HG03135 (cell line): Measurements from ENCODE around the gene DNAJC1.

Source experiments
- ATAC-seq: cut with Tn5 transposase; IDR thresholded peaks from one replicate; pipeline ENCODE4 v1.9.1; 2021; ENCODE audit warnings: mild to moderate bottlenecking, moderate library complexity; ENCODE audit not compliant: unreplicated experiment

The DNAJC1 gene

DNA sequence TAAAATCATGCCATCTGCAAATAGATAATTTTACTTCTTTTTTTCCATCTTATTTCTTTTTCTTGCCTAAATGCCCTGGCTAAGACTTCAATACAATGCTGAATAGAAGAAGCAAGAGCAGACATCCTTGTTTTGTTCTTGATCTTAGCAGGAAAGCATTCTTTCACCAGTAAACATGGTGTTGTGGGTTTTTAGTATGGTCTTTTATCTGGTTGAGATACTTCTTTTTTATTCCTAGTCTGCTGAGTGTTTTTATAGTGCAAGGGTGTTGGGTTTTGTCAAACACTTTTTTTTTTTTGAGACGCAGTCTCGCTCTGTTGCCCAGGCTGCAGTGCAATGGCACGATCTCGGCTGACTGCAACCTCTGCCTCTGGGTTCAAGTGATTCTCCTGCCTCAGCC lies 232.3 kb downstream of the DNAJC1 start:
- no peak for ATAC-seq

DNA sequence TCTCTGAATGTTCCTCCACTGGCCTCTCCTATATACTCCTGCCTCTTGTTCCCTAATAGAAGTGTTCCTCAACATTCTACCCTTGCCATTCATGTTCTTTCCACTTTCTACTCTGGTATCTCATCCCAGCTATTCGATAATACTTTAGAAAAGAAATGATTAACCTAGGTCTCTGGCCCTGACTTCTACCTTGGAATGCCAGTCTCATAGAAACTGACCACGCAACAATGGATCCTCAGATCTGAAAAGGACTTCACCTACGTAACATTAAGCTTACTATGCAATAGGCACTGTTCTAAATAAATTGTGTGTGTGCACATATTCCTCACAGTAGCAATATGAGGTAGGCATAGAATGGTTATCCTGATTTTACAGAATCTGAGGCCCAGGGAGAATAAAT lies 234.5 kb downstream of the DNAJC1 start:
- no peak for ATAC-seq

DNA sequence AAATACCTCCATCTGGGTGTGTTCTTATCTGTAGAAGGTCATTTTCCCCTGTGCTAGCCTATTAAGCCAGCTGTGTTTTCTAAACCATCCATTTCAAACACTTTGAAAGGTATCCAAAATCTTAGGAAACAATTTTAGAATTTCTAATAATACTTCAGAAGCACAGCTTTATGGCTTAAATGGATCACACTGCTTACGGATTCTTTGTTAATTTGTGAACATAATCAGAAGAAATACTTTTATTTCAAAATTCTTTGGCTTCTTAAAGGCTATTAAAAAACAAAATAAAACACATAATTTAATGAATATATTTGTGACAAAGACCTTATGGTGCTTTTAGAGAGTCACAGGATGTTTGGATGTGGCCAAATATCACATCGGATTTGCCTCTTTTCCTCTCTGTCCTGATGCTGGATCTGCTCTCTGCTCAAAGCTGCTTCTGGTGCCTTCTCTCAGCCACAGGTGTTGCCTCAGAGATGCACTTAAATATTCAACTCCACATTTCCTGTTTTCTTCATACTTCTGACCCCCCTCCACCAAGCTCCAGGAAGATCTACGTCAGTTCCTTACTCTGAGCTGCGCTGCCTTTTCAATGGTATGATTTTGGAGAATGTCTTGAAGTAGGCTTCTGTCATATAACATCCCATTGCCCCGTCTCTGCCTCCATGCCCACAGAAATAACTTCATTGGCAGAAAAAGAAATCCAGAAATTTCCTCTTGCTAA lies 238.9 kb downstream of the DNAJC1 start:
- no peak for ATAC-seq

DNA sequence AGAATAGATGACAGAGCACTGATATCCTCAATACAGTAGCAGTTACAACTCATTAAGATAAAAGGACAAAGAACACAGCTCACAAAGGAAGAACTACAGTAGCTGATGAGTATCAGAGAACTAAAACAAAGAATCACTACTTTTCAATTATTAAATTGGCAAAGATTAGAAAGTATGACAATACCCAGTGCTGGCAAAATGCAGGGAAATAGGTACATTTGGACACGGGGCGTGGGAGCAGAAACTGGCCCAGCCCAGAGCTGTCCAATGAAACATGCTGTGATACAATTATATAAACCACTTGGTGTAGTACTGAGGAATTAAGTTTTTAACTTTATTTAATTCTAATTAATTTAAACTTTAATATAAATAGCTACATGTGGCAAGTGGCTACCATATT lies 243.2 kb downstream of the DNAJC1 start:
- no peak for ATAC-seq

GRCh38 chr10:21759232-21759631 lies 244.3 kb downstream of the DNAJC1 start:
- ATAC-seq: no peak

GRCh38 chr10:21758696-21759095 lies 244.8 kb downstream of the DNAJC1 start:
- no peak for ATAC-seq

- ATAC-seq: no peak
These were observed 245.3 kb downstream of the DNAJC1 start for GRCh38 chr10:21758239-21758638.

DNA sequence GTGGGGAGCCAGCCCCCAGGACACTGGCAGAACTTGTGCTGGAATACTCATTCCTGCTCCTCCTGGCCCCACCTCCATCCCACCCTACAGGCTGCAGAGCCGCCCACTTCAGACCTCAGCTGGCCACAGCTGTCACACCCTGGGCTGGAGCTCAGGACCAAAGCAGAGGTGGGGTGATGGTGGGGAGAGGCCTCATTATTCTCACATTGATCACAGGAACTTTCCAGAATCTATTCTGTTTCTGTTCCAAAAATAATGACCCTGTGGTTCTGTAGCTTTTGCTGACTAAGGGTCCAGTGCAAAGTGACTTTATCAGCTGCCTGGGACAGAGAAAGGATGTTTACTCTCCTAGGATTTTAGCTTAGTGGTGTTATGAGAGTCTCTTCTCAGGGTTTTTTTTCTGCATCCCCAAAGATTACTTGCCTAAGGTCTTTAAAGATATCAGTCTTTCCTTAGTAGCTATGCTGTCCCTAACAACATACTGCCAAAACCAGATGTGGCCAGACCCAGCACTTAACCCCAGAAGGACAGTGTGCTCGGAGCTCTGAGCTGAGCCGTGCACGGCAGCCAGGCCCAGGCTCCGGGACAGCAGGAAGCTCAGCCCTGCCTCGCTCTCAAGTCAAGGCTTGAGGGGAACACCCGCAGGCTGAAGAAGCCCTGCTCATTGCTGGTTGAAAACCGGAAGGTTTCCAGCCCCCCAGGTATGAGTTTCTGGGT lies 246.2 kb downstream of the DNAJC1 start:
- ATAC-seq: no peak

GRCh38 chr10:21756707-21757106 lies 246.8 kb downstream of the DNAJC1 start:
- no peak for ATAC-seq

- ATAC-seq: no peak
These were observed 249.0 kb downstream of the DNAJC1 start for GRCh38 chr10:21754410-21755011.

GRCh38 chr10:21753497-21754270 lies 249.8 kb downstream of the DNAJC1 start:
- ATAC-seq: no peak

GRCh38 chr10:21751341-21752310 lies 251.9 kb downstream of the DNAJC1 start:
- ATAC-seq: no peak

DNA sequence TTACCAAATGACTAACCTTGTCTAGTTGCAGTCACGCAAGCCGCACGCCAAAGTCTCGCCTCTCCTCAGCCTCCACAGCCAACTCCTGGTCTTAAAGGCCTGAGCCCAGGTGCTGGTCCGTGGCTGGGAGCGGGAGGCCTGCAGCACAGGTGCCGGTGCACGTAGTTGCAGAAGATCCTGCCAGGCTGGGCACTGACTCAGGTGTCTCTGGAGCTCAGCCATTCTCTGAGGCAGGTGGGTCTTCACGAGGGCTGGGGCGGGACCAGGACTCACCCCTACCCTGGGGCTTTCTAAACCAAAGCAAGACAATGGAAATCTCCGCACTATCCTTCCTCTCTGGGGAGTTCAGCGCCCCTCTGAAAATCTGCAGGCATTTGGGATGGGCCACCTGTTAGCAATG lies 253.1 kb downstream of the DNAJC1 start:
- ATAC-seq: no peak

- ATAC-seq: no peak
These were observed 253.7 kb downstream of the DNAJC1 start for GRCh38 chr10:21749788-21750187.

DNA sequence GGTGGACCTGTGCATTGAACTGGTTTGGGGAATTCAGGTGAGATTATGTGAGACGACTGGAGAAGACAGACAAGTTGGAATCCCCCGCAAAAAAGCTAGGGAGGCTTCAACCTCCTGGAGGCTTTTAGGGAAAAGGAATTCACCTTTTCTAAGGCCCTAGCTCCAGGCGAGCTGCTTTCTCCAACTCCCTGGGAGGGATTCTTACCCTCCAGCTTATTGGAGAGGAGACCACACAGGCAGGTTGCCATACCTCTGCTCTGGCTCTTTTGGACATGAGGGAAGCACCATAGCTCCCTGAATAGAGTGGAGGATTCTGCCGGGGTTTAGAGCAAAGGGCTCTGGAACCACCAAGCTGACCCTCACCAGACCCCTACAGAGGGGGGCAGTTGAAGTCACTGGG lies 255.7 kb downstream of the DNAJC1 start:
- no peak for ATAC-seq

DNA sequence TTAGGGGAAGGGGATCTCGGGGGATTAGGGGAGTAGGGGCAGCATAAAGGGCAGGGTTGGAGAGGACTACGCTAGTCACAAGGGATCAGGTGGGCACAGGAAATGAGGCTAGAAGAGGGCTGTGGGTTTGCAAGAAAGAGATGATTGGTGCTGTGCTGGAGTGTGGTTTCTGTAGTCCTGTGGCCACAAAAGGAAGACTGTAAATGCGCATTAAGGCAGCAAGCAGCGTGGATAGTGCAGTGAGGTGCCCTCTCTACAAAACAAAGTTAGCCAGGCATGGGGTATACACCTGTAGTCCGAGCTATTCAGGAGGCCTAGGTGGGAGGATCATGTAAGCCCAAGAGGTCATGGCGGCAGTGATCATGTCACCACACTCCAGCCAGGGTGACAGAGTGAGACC lies 257.4 kb downstream of the DNAJC1 start:
- ATAC-seq: no peak

DNA sequence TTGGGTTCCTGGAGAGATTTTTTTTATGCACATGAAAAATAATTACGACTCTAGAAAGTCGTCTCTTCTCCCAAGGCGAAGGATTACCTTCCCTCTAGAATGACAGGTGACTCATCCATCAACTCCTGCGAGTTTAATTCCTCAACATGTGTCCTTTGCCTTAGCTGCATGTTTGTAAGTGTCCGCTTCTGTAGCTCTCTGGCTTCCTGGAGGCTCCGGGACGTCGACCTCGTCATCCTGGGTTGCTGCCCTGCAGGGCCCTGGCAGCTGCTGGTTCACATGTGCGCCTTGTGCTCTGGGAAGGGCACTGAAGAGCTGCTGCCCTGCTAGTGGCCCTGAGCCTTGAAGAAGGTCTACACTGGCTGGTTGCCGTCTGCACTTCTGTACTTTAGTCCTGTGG lies 259.3 kb downstream of the DNAJC1 start:
- no peak for ATAC-seq

- no peak for ATAC-seq
These were observed 260.7 kb downstream of the DNAJC1 start for GRCh38 chr10:21742740-21743412.

GRCh38 chr10:21740989-21741388 lies 262.5 kb downstream of the DNAJC1 start:
- no peak for ATAC-seq

DNA sequence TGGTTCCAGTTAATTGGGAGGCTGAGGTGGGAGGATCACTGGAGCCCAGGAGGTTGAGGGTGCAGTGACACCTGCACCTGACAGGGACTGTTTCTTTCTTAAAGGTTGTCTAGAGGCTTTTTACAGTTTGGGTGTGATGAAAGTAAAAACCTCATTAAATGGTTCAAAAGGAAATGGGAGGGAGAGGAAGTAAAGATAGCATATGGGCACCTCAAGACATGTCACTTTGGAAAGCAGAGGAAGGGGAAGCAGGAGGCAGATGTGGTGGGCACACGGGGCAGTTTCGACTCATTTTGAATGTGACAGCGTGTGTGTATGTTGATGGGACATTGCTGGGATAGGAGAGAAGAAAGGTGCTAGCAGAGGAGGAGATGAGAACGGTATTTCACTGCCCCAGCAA lies 266.4 kb downstream of the DNAJC1 start:
- no peak for ATAC-seq
